ENCODE measurements around the gene SLX4IP. TPM values are rescaled to one million over a fixed set of nuclear protein-coding genes. Genes with fewer than 3 reads are reported as not detected.
A peak's percentile ranks its signal among the peaks of the same experiment; 100 is the strongest.

The SLX4IP gene
- polyA plus RNA-seq, 2 of the 4 experiments (the other 2 are of a cell fraction), result 3.4 to 7.5 TPM

- peaks cover 99% of the 10 kb centered on the region for H3K4me1 ChIP-seq
- no peak for TF ChIP-seq CTCF (IDR thresholded peaks at IDR 0.05)
- 0 out of 5 replicates have a peak, but pooled peaks of 1 of the 2 experiments have one; percentile 6 for TF ChIP-seq JUN (IDR thresholded peaks at IDR 0.05)
- ATAC-seq, result no peak
Observed at GRCh38 chr20:10662151-10662550, 227.0 kb downstream of the SLX4IP start.

GRCh38 chr20:10662661-10663458 is 227.8 kb downstream of the SLX4IP start:
- Histone ChIP-seq H3K4me3 (no peak overlapping the region), H3K4me2 (no peak overlapping the region), H3K4me1 (peaks cover 99% of the 10 kb centered on the region), H3K9me3 (no peaks in the 10 kb centered on the region), H3K27ac (peak overlapping the region in 1 of 2 experiments; percentile 82; a peak in 2 of 6 replicates)
- TF ChIP-seq FOSB (CRISPR knock-in tag; IDR thresholded peaks at IDR 0.05), result no peak
- TF ChIP-seq KDM1A (IDR thresholded peaks at IDR 0.05; ENCODE audit: low read depth), result no peak
- TF ChIP-seq NFE2L2 (conservative IDR thresholded peaks at IDR 0.05; ENCODE audit: low read length), result no peak
- no peak for TF ChIP-seq GATA3 (IDR thresholded peaks at IDR 0.05; ENCODE audit: borderline replicate concordance)
- CTCF ChIA-PET, result interaction anchor here (0.8 to 3.0 kb wide), 9 partner anchors 8 to 1045 kb away, joined by 3 to 12 read pairs (median 5); partner anchors contain the start of gene JAG1
- FAIRE-seq (no peak), DNase-seq (ENCODE audit: low read depth in 1 of 2, low spot score in 1 of 2) (no peak), ATAC-seq (no peak)
- POLR2A ChIA-PET, result interaction anchor here (2.0 to 2.3 kb wide), 2 partner anchors 9 to 11 kb away, joined by 6 to 8 read pairs; partner anchors contain the start of gene JAG1
- WGBS (ENCODE audit: missing lambda C conversion rate), result 90% methylated on average over 10 of the region's 10 CpGs

More at GRCh38 chr20:10662151-10662550, 227.0 kb downstream of the SLX4IP start:
- H3K4me3 ChIP-seq, result no peak overlapping the region
- ChIA-PET POLR2A (interaction anchor here (2.0 to 2.3 kb wide), 2 partner anchors 9 to 12 kb away, joined by 6 to 8 read pairs; partner anchors contain the start of gene JAG1), CTCF (interaction anchor here (1.3 to 3.0 kb wide), 6 partner anchors 9 to 1045 kb away, joined by 3 to 12 read pairs (median 8); no protein-coding TSS in a partner anchor)
- no peak overlapping the region for H3K4me2 ChIP-seq
- 91% methylated on average over 5 of the region's 5 CpGs for WGBS (ENCODE audit: missing lambda C conversion rate)
- peak overlapping the region in 1 of 2 experiments; percentile 82; a peak in 1 of 6 replicates for H3K27ac ChIP-seq
- no peaks in the 10 kb centered on the region for H3K9me3 ChIP-seq
- no peak for FAIRE-seq
- no peak for DNase-seq (ENCODE audit: low read depth in 1 of 2, low spot score in 1 of 2)

GRCh38 chr20:10663756-10664155 is 228.7 kb downstream of the SLX4IP start:
- TF ChIP-seq EP300 (IDR thresholded peaks at IDR 0.05) (0 out of 5 replicates have a peak, but pooled peaks of 1 of the 2 experiments have one; percentile 5), MYC (IDR thresholded peaks at IDR 0.05; ENCODE audit: borderline replicate concordance, low read length) (no peak)
- peaks cover 99% of the 10 kb centered on the region for H3K4me1 ChIP-seq
- no peak for ATAC-seq
- H3K9me3 ChIP-seq, result no peaks in the 10 kb centered on the region
- CTCF ChIA-PET, result interaction anchor here (0.6 to 3.0 kb wide), 9 partner anchors 7 to 1046 kb away, joined by 3 to 12 read pairs (median 5); partner anchors contain the start of gene JAG1
- H3K4me3 ChIP-seq, result no peak overlapping the region
- no peak overlapping the region; the same call in 2 of the 3 replicates for H3K4me2 ChIP-seq
- FAIRE-seq, result peak; percentile 49
- peak overlapping the region in 1 of 2 experiments; percentile 82; a peak in 3 of 6 replicates for H3K27ac ChIP-seq
- WGBS (ENCODE audit: missing lambda C conversion rate), result 89% methylated on average over 8 of the region's 8 CpGs
- POLR2A ChIA-PET, result interaction anchor here (1.2 to 2.0 kb wide), 2 partner anchors 10 to 11 kb away, joined by 3 to 6 read pairs; partner anchors contain the start of gene JAG1
- DNase-seq (ENCODE audit: low read depth in 1 of 2, low spot score in 1 of 2), result no peak

GRCh38 chr20:10665027-10665561 is 230.0 kb downstream of the SLX4IP start:
- FAIRE-seq, result peak; percentile 84
- peak in 1 of 2 experiments; percentile 7; a peak in 4 of 6 replicates for ATAC-seq
- 48% methylated on average over 7 of the region's 7 CpGs for WGBS (ENCODE audit: missing lambda C conversion rate)
- H3K4me1 ChIP-seq, result peaks cover 99% of the 10 kb centered on the region
- H3K27ac ChIP-seq, result peak overlapping the region; percentile 47 to 82
- H3K4me2 ChIP-seq, result peak overlapping the region; percentile 91
- POLR2A ChIA-PET, result no interaction called here
- no peaks in the 10 kb centered on the region for H3K9me3 ChIP-seq
- peak overlapping the region; percentile 3; the same call in 2 of the 3 replicates for H3K4me3 ChIP-seq
- CTCF ChIA-PET, result interaction anchor here (0.7 to 3.0 kb wide), 3 partner anchors 10 to 1048 kb away, joined by 4 to 12 read pairs (median 5); no protein-coding TSS in a partner anchor
- no peak for DNase-seq (ENCODE audit: low read depth in 1 of 2, low spot score in 1 of 2)
- TF ChIP-seq ELK1 (IDR thresholded peaks at IDR 0.05; ENCODE audit: low read depth, low read length) (no peak), EHMT2 (IDR thresholded peaks at IDR 0.05; ENCODE audit: low read depth) (no peak), HOXA7 (CRISPR knock-in tag; IDR thresholded peaks at IDR 0.05) (no peak), HMGXB4 (CRISPR knock-in tag; IDR thresholded peaks at IDR 0.05; ENCODE audit: borderline replicate concordance) (no peak), MAZ (IDR thresholded peaks at IDR 0.05; ENCODE audit: borderline replicate concordance, low read depth, low read length) (no peak), POLR2AphosphoS2 (conservative IDR thresholded peaks at IDR 0.05; ENCODE audit: low read length) (no peak), POLR2A (IDR thresholded peaks at IDR 0.05; ENCODE audit: low read length) (no peak), FOSB (CRISPR knock-in tag; IDR thresholded peaks at IDR 0.05) (no peak), SREBF2 (IDR thresholded peaks at IDR 0.05) (no peak), CHD4 (IDR thresholded peaks at IDR 0.05; ENCODE audit: borderline replicate concordance) (no peak), PHF8 (IDR thresholded peaks at IDR 0.05; ENCODE audit: borderline replicate concordance, low read depth) (no peak), FOXS1 (CRISPR knock-in tag; IDR thresholded peaks at IDR 0.05) (no peak), USF2 (IDR thresholded peaks at IDR 0.05) (no peak), MAFK (IDR thresholded peaks at IDR 0.05; ENCODE audit: partially characterized antibody) (no peak), JUN (IDR thresholded peaks at IDR 0.05) (no peak)
